GM12892 (cell line): ENCODE results near the gene POLR2H.

ENCODE experiments used
- POLR2A ChIP-seq: IDR thresholded peaks from 2 replicates; pipeline ENCODE4 v1.6.1; 2011; ENCODE audit warnings: low read depth, low read length, control low read depth
- POLR2AphosphoS5 ChIP-seq: IDR thresholded peaks from 2 replicates; pipeline ENCODE4 v1.6.1; 2011; ENCODE audit warnings: low read depth, low read length, control low read depth

DNA sequence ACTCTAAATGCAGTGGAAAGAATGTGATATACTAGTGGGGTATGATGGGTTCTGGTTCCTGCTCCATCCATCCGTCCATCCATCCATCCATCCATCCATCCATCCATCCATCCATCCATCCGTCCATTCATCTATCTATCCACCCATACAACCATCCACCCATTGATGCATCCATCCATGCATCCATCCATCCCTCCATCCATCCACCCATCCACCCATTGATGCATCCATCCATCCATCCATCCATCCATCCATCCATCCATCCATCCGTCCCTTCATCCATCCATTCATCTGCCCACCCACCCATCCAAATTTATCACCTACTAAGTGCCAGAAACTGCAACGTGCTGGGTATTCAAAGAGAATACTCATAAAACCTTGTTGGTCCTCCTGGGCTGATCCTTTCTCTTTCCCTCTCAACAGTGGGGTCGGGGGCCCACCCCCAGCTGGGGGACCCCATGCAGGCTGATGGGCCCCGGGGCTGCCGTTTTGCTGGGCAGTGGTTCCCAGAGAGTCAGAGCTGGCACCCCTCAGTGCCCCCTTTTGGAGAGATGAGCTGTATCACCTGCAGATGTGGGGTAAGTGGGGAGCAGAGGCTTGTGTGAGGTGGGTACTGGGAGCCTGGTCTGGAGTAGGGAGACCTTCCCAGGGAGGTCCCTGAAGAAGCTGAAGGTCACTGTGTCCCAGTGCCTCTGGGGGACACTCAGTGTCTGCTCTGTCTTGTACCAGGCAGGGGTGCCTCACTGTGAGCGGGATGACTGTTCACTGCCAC lies 26.8 kb downstream of the POLR2H start:
- TF ChIP-seq POLR2A (no peak), POLR2AphosphoS5 (no peak)
